SK-N-SH (cell line): Measurements from ENCODE around the gene PHYH. TPM values are rescaled to one million over a fixed set of nuclear protein-coding genes. Genes with fewer than 3 reads are reported as not detected.

Experiments
- CTCF ChIA-PET: fragments of 300-600, 350-600 bp; formaldehyde crosslinking; extraction: SDS; loops from one replicate; lab custom pipeline; 2021; lab: Yijun Ruan, JAX
- POLR2A ChIA-PET: fragments of 350-600 bp; sonication (Branson Sonifier 250); formaldehyde crosslinking; extraction: SDS; loops from one replicate; lab custom pipeline; 2020; ENCODE audit warnings: antibody characterized with exemption, inconsistent platforms; lab: Yijun Ruan, JAX
- DNase-seq: peaks from one replicate; pipeline ENCODE4 v3.0.0; 2012
- H2AFZ ChIP-seq: fragments of 200-600 bp; sonication (generic); 2 replicates; pipeline ENCODE4 v1.8.1; 2016; ENCODE audit warnings: antibody characterized with exemption, mild to moderate bottlenecking, low read depth
- H3F3A ChIP-seq: fragments of 200-600 bp; sonication (generic); replicated peaks from 2 replicates; pipeline ENCODE3; 2016; ENCODE audit warnings: antibody characterized with exemption, mild to moderate bottlenecking; ENCODE audit not compliant: insufficient read depth
- H3K27ac ChIP-seq, 2 experiments: fragments of 200-500 bp in 1 of 2; fragments of 200-600 bp in 1 of 2; sonication (Bioruptor generic) in 1 of 2; sonication (generic), shearing (Covaris generic) in 1 of 2; 2 replicates each; pipeline versions ENCODE4 v1.5.1 to v1.6.1; 2014 to 2016; ENCODE audit warnings: low read depth in 2 of 2, inconsistent platforms in 1 of 2, low read length in 1 of 2, mild to moderate bottlenecking in 1 of 2, mixed read lengths in 1 of 2
- H3K27me3 ChIP-seq: fragments of 200-600 bp; sonication (generic), shearing (Covaris generic); 2 replicates; pipeline ENCODE4 v1.6.1; 2016; ENCODE audit warnings: mixed run types; ENCODE audit not compliant: insufficient read depth
- H3K36me3 ChIP-seq, 2 experiments: fragments of 200-500 bp in 1 of 2; fragments of 200-600 bp in 1 of 2; sonication (Bioruptor generic) in 1 of 2; sonication (generic) in 1 of 2; replicated peaks in 1 of 2; 2 replicates each; pipeline versions ENCODE3 to v1.5.1; 2014 to 2016; ENCODE audit warnings: low read length in 1 of 2, mild to moderate bottlenecking in 1 of 2; ENCODE audit not compliant: insufficient read depth in 2 of 2, control insufficient read depth in 1 of 2
- H3K4me1 ChIP-seq, 2 experiments: fragments of 200-500 bp in 1 of 2; fragments of 200-600 bp in 1 of 2; sonication (Bioruptor generic) in 1 of 2; sonication (generic), shearing (Covaris generic) in 1 of 2; 2 replicates each; pipeline versions ENCODE4 v1.5.1 to v1.6.1; 2014 to 2016; ENCODE audit warnings: low read depth in 1 of 2, low read length in 1 of 2, mixed run types in 1 of 2; ENCODE audit not compliant: insufficient read depth in 2 of 2, control insufficient read depth in 1 of 2
- H3K4me2 ChIP-seq: fragments of 200-600 bp; sonication (generic), shearing (Covaris generic); 2 replicates; pipeline ENCODE4 v1.6.1; 2017; ENCODE audit warnings: mixed run types
- H3K4me3 ChIP-seq, 2 experiments: fragments of 200-500 bp in 1 of 2; fragments of 200-600 bp in 1 of 2; sonication (Bioruptor generic) in 1 of 2; sonication (generic), shearing (Covaris generic) in 1 of 2; 2 replicates each; pipeline versions ENCODE4 v1.5.1 to v1.8.1; 2014 to 2016; ENCODE audit warnings: low read depth in 2 of 2, inconsistent platforms in 1 of 2, low read length in 1 of 2, mild to moderate bottlenecking in 1 of 2, mixed read lengths in 1 of 2, moderate library complexity in 1 of 2
- H3K79me2 ChIP-seq: fragments of 200-600 bp; sonication (generic); 2 replicates; pipeline ENCODE4 v1.8.1; 2017; ENCODE audit warnings: mild to moderate bottlenecking; ENCODE audit not compliant: insufficient read depth
- H3K9ac ChIP-seq: fragments of 200-600 bp; sonication (generic); 2 replicates; pipeline ENCODE4 v1.6.1; 2017; ENCODE audit warnings: mixed run types
- H3K9me2 ChIP-seq: fragments of 200-600 bp; sonication (generic); 2 replicates; pipeline ENCODE4 v1.6.1; 2017; ENCODE audit warnings: mixed run types
- H3K9me3 ChIP-seq: fragments of 200-600 bp; sonication (generic); 2 replicates; pipeline ENCODE4 v1.6.1; 2017; ENCODE audit warnings: mixed run types, mild to moderate bottlenecking, moderate library complexity
- H4K20me1 ChIP-seq: fragments of 200-600 bp; sonication (generic); 2 replicates; pipeline ENCODE4 v1.6.1; 2017; ENCODE audit warnings: mild to moderate bottlenecking, mixed run types; ENCODE audit not compliant: insufficient read depth
- CTCF ChIP-seq: fragments of 200-600 bp; sonication (generic); IDR thresholded peaks from 2 replicates; pipeline ENCODE4 v1.6.1; 2017; ENCODE audit warnings: antibody characterized with exemption, mild to moderate bottlenecking, moderate library complexity
- FOSL2 ChIP-seq: IDR thresholded peaks from 2 replicates; pipeline ENCODE4 v1.4.0; 2012; ENCODE audit warnings: low read depth, mild to moderate bottlenecking, moderate library complexity, borderline replicate concordance
- FOXJ3 ChIP-seq: sonication (generic); formaldehyde crosslinking; IDR thresholded peaks from 2 replicates; pipeline ENCODE4 v1.5.1; 2020; ENCODE audit warnings: mild to moderate bottlenecking, missing genetic modification reagents
- FOXM1 ChIP-seq: IDR thresholded peaks from 2 replicates; pipeline ENCODE4 v1.4.0; 2012; ENCODE audit warnings: low read depth, mild to moderate bottlenecking
- GABPA ChIP-seq: IDR thresholded peaks from 2 replicates; pipeline ENCODE4 v1.4.0; 2012; ENCODE audit warnings: low read depth, mild to moderate bottlenecking
- JUND ChIP-seq: IDR thresholded peaks from 2 replicates; pipeline ENCODE4 v1.4.0; 2012
- MAX ChIP-seq: IDR thresholded peaks from 2 replicates; pipeline ENCODE4 v1.4.0; 2012; ENCODE audit warnings: low read depth
- MXI1 ChIP-seq: IDR thresholded peaks from 2 replicates; pipeline ENCODE4 v1.6.1; 2012; ENCODE audit warnings: mild to moderate bottlenecking, low read depth, low read length, improper control_type of control experiment
- NRF1 ChIP-seq: IDR thresholded peaks from 2 replicates; pipeline ENCODE4 v1.6.1; 2012; ENCODE audit warnings: low read depth, mild to moderate bottlenecking, low read length
- POLR2AphosphoS5 ChIP-seq: IDR thresholded peaks from 2 replicates; pipeline ENCODE4 v1.6.1; 2012; ENCODE audit warnings: low read depth, low read length
- RCOR1 ChIP-seq: fragments of 150-350 bp; IDR thresholded peaks from 2 replicates; pipeline ENCODE4 v1.6.1; 2017; ENCODE audit warnings: antibody characterized with exemption, low read length
- SIN3A ChIP-seq: IDR thresholded peaks from 2 replicates; pipeline ENCODE4 v1.6.1; 2012; ENCODE audit warnings: low read depth, mild to moderate bottlenecking, low read length, moderate library complexity, borderline replicate concordance
- TAF1 ChIP-seq: IDR thresholded peaks from 2 replicates; pipeline ENCODE4 v1.6.1; 2012; ENCODE audit warnings: low read depth, mild to moderate bottlenecking, low read length, moderate library complexity, borderline replicate concordance
- TCF12 ChIP-seq: IDR thresholded peaks from 2 replicates; pipeline ENCODE4 v1.4.0; 2012
- TEAD4 ChIP-seq: IDR thresholded peaks from 2 replicates; pipeline ENCODE4 v1.4.0; 2012; ENCODE audit warnings: mild to moderate bottlenecking, borderline replicate concordance; ENCODE audit not compliant: insufficient read depth
- USF1 ChIP-seq: IDR thresholded peaks from 2 replicates; pipeline ENCODE4 v1.4.0; 2012; ENCODE audit warnings: low read depth, borderline replicate concordance
- WGBS: methylation state at CpG from one replicate; pipeline ENCODE4 v1.1.6; 2017; ENCODE audit warnings: low lambda C conversion rate; 5-methylcytosine and 5-hydroxymethylcytosine counted together
- polyA plus RNA-seq, 3 experiments: library from polyadenylated mRNA; depleted of rRNA; stranded (reverse); fragments of >200 nt; gene quantifications; 2 replicates each; pipeline ENCODE4 v1.2.3, GENCODE V29; 2012

PHYH gene
- 15.6 and 16.2 TPM in 2 replicates for polyA plus RNA-seq (2012; rRNA removed)
- 21.5 and 22.0 TPM in 2 replicates for polyA plus RNA-seq (2012; cell fraction: cytosol; rRNA removed)
- 14.6 and 28.5 TPM in 2 replicates for polyA plus RNA-seq (2012; cell fraction: nucleus; rRNA removed)

GRCh38 chr10:13299437-13300287 is at the start of gene PHYH:
PHYH (minus strand) TSS chr10:13300064; CDS start chr10:13300042, 22 bp downstream.
- WGBS: 0% methylated on average over 16 of the region's 88 CpGs

More at GRCh38 chr10:13299437-13300287, at the start of gene PHYH:
- TF ChIP-seq TCF12 (no peak), JUND (no peak), GABPA (peak; percentile 27; the same call in 1 of the 2 replicates), SIN3A (peak; percentile 41; the same call in 1 of the 2 replicates), FOSL2 (no peak), RCOR1 (no peak; the same call in 1 of the 2 replicates), CTCF (no peak), FOXM1 (no peak), TEAD4 (no peak), MXI1 (peak; percentile 50; the same call in 1 of the 2 replicates), FOXJ3 (CRISPR knock-in tag) (0 out of 2 replicates have a peak, but pooled peaks have one; percentile 21), MAX (peak; percentile 80), POLR2AphosphoS5 (peak; percentile 79; the same call in 1 of the 2 replicates), NRF1 (peak; percentile 40), TAF1 (peak; percentile 63; the same call in 1 of the 2 replicates), USF1 (peak; percentile 65)
- Histone ChIP-seq H3K4me3 (peak within 1 kb of the TSS; percentile 58 to 82), H2AFZ (peak within 1 kb of the TSS; percentile 85), H3K27ac (peak within 1 kb of the TSS; percentile 72 to 82), H3K9me2 (no peaks in the 10 kb centered on the region), H3K9me3 (no peaks in the 10 kb centered on the region), H3F3A (peaks cover 10% of the 10 kb centered on the region), H3K79me2 (peaks cover 18% of the 10 kb centered on the region), H3K9ac (peak within 1 kb of the TSS; percentile 86), H3K4me2 (peak within 1 kb of the TSS; percentile 87), H3K27me3 (no peaks in the 10 kb centered on the region), H3K36me3 (no peaks in the 10 kb centered on the region), H4K20me1 (no peaks in the 10 kb centered on the region), H3K4me1 (peaks cover 6 to 7% of the 10 kb centered on the region in 2 experiments; a peak in 3 of 4 replicates)
- ChIA-PET CTCF (interaction anchor here (0.8 to 8.9 kb wide), 6 partner anchors 12 to 137 kb away, joined by 3 to 106 read pairs (median 3); partner anchors contain the start of gene MCM10), POLR2A (interaction anchor here (0.5 to 1.6 kb wide), 6 partner anchors 13 to 138 kb away, joined by 3 to 7 read pairs (median 3); partner anchors contain the start of gene MCM10)
- DNase-seq: peak; percentile 93
